ENCODE data around the gene CT83.

Gene CT83, protein sequence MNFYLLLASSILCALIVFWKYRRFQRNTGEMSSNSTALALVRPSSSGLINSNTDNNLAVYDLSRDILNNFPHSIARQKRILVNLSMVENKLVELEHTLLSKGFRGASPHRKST

GRCh38 chrX:116462822-116463221 is at the start of gene CT83:
Gene CT83 (minus strand): TSS chrX:116462976. CDS start chrX:116462856, 120 bp downstream.
- Histone ChIP-seq H3K9ac (ENCODE audit: insufficient read length, low read depth) (no peak within 1 kb of the TSS), H3K9me3 (ENCODE audit: insufficient read depth, low read length) (no peaks in the 10 kb centered on the region), H3K27me3 (ENCODE audit: insufficient read depth, insufficient read length) (no peaks in the 10 kb centered on the region), H3K4me3 (ENCODE audit: insufficient read length, low read depth) (no peak within 1 kb of the TSS), H3K36me3 (ENCODE audit: insufficient read depth, insufficient read length, low read length) (no peaks in the 10 kb centered on the region), H3K4me1 (ENCODE audit: insufficient read depth, insufficient read length) (no peaks in the 10 kb centered on the region)
- DNase-seq (ENCODE audit: low read depth, low spot score), result no peak
- TF ChIP-seq YY1 (IDR thresholded peaks at IDR 0.05; ENCODE audit: insufficient read depth, insufficient read length) (no peak), ZNF274 (IDR thresholded peaks at IDR 0.05; ENCODE audit: low read depth, low read length) (no peak), SUZ12 (IDR thresholded peaks at IDR 0.05; ENCODE audit: extremely low read depth, insufficient read depth, insufficient read length) (no peak)

- H3K4me3 ChIP-seq (ENCODE audit: insufficient read length, low read depth), result no peak overlapping the region
- no peak for TF ChIP-seq SUZ12 (IDR thresholded peaks at IDR 0.05; ENCODE audit: extremely low read depth, insufficient read depth, insufficient read length)
- no peak for TF ChIP-seq YY1 (IDR thresholded peaks at IDR 0.05; ENCODE audit: insufficient read depth, insufficient read length)
- no peak for TF ChIP-seq ZNF274 (IDR thresholded peaks at IDR 0.05; ENCODE audit: low read depth, low read length)
- H3K4me1 ChIP-seq (ENCODE audit: insufficient read depth, insufficient read length), result no peaks in the 10 kb centered on the region
- DNase-seq (ENCODE audit: low read depth, low spot score), result no peak
- no peak overlapping the region for H3K9ac ChIP-seq (ENCODE audit: insufficient read length, low read depth)
- H3K9me3 ChIP-seq (ENCODE audit: insufficient read depth, low read length), result no peaks in the 10 kb centered on the region
- H3K36me3 ChIP-seq (ENCODE audit: insufficient read depth, insufficient read length, low read length), result no peaks in the 10 kb centered on the region
- H3K27me3 ChIP-seq (ENCODE audit: insufficient read depth, insufficient read length), result no peaks in the 10 kb centered on the region
Measured at GRCh38 chrX:116499780-116500179, 37.0 kb upstream of the CT83 start.

- Histone ChIP-seq H3K4me3 (ENCODE audit: insufficient read length, low read depth) (no peak overlapping the region), H3K4me1 (ENCODE audit: insufficient read depth, insufficient read length) (no peaks in the 10 kb centered on the region), H3K27me3 (ENCODE audit: insufficient read depth, insufficient read length) (no peaks in the 10 kb centered on the region), H3K9ac (ENCODE audit: insufficient read length, low read depth) (no peak overlapping the region), H3K36me3 (ENCODE audit: insufficient read depth, insufficient read length, low read length) (no peaks in the 10 kb centered on the region), H3K9me3 (ENCODE audit: insufficient read depth, low read length) (no peaks in the 10 kb centered on the region)
- DNase-seq (ENCODE audit: low read depth, low spot score), result no peak
- TF ChIP-seq SUZ12 (IDR thresholded peaks at IDR 0.05; ENCODE audit: extremely low read depth, insufficient read depth, insufficient read length) (no peak), ZNF274 (IDR thresholded peaks at IDR 0.05; ENCODE audit: low read depth, low read length) (no peak)
Measured at GRCh38 chrX:116493271-116493670, 30.5 kb upstream of the CT83 start.

DNA sequence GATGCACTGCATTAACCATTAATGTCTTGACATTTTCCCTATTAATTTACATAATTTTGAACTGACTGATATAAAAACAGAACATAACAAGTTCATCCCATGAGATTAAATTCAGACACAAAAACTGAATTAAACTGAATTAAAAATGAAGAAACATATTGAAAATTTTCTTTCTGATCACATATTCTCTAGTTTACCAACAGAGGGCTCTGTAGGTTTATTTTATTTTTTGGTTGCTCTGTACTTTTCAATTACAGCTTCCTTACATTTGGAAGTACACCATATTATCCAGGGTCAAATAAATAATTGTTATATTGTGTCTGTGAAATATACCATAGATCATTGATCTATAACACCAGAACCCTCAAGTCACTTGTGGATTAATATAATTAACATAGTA is 27.3 kb upstream of the CT83 start:
- no peak for DNase-seq (ENCODE audit: low read depth, low spot score)
- TF ChIP-seq ZNF274 (IDR thresholded peaks at IDR 0.05; ENCODE audit: low read depth, low read length) (no peak), SUZ12 (IDR thresholded peaks at IDR 0.05; ENCODE audit: extremely low read depth, insufficient read depth, insufficient read length) (no peak), YY1 (IDR thresholded peaks at IDR 0.05; ENCODE audit: insufficient read depth, insufficient read length) (no peak)

GRCh38 chrX:116480059-116480458 is 17.3 kb upstream of the CT83 start:
- H3K4me1 ChIP-seq (ENCODE audit: insufficient read depth, insufficient read length), result no peaks in the 10 kb centered on the region
- H3K9ac ChIP-seq (ENCODE audit: insufficient read length, low read depth), result no peak overlapping the region
- no peak for DNase-seq (ENCODE audit: low read depth, low spot score)
- no peaks in the 10 kb centered on the region for H3K9me3 ChIP-seq (ENCODE audit: insufficient read depth, low read length)
- TF ChIP-seq ZNF274 (IDR thresholded peaks at IDR 0.05; ENCODE audit: low read depth, low read length) (no peak), SUZ12 (IDR thresholded peaks at IDR 0.05; ENCODE audit: extremely low read depth, insufficient read depth, insufficient read length) (no peak), YY1 (IDR thresholded peaks at IDR 0.05; ENCODE audit: insufficient read depth, insufficient read length) (no peak)
- no peaks in the 10 kb centered on the region for H3K36me3 ChIP-seq (ENCODE audit: insufficient read depth, insufficient read length, low read length)
- H3K27me3 ChIP-seq (ENCODE audit: insufficient read depth, insufficient read length), result no peaks in the 10 kb centered on the region
- no peak overlapping the region for H3K4me3 ChIP-seq (ENCODE audit: insufficient read length, low read depth)

More for the DNA sequence above, 27.3 kb upstream of the CT83 start:
- H3K27me3 ChIP-seq (ENCODE audit: insufficient read depth, insufficient read length), result no peaks in the 10 kb centered on the region
- H3K4me3 ChIP-seq (ENCODE audit: insufficient read length, low read depth), result no peak overlapping the region
- H3K4me1 ChIP-seq (ENCODE audit: insufficient read depth, insufficient read length), result no peaks in the 10 kb centered on the region
- no peaks in the 10 kb centered on the region for H3K36me3 ChIP-seq (ENCODE audit: insufficient read depth, insufficient read length, low read length)
- no peak overlapping the region for H3K9ac ChIP-seq (ENCODE audit: insufficient read length, low read depth)
- no peaks in the 10 kb centered on the region for H3K9me3 ChIP-seq (ENCODE audit: insufficient read depth, low read length)

GRCh38 chrX:116449156-116449555 is 13.6 kb downstream of the CT83 start:
- Histone ChIP-seq H3K9ac (ENCODE audit: insufficient read length, low read depth) (no peak overlapping the region), H3K9me3 (ENCODE audit: insufficient read depth, low read length) (no peaks in the 10 kb centered on the region), H3K36me3 (ENCODE audit: insufficient read depth, insufficient read length, low read length) (no peaks in the 10 kb centered on the region), H3K27me3 (ENCODE audit: insufficient read depth, insufficient read length) (no peaks in the 10 kb centered on the region), H3K4me3 (ENCODE audit: insufficient read length, low read depth) (no peak overlapping the region), H3K4me1 (ENCODE audit: insufficient read depth, insufficient read length) (no peaks in the 10 kb centered on the region)
- no peak for DNase-seq (ENCODE audit: low read depth, low spot score)
- no peak for TF ChIP-seq YY1 (IDR thresholded peaks at IDR 0.05; ENCODE audit: insufficient read depth, insufficient read length)
- no peak for TF ChIP-seq ZNF274 (IDR thresholded peaks at IDR 0.05; ENCODE audit: low read depth, low read length)
- no peak for TF ChIP-seq SUZ12 (IDR thresholded peaks at IDR 0.05; ENCODE audit: extremely low read depth, insufficient read depth, insufficient read length)

DNA sequence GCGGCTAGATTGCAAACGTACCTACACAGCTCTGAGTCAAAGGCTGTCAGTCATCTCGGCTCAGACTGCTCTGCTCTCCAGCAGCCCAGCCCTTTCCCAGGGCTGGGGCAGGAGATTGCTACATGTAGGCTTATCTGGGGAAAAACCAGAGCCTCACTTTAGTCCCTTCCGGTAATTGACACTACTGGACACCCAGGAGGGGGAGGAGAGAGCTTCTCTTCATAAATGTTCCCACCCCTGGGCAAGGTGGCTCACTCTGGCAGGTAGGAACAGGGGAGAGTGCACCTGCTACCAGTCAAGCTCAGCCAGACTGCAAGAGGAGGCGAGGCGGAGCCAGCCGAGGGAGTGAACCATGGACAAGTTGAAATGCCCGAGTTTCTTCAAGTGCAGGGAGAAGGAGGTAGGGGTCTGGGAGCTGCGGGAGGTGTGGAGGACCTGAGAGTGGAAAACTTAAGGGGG is 26.4 kb downstream of the CT83 start, which contains the start of gene SLC6A14:
Gene SLC6A14, plus strand, starts transcription at position 249 of the 459 bp plus-strand sequence. Its CDS starts 104 bp downstream, at position 353.
- no peak within 1 kb of the TSS for H3K4me3 ChIP-seq (ENCODE audit: insufficient read length, low read depth)
- H3K36me3 ChIP-seq (ENCODE audit: insufficient read depth, insufficient read length, low read length), result no peaks in the 10 kb centered on the region
- no peak for DNase-seq (ENCODE audit: low read depth, low spot score)
- TF ChIP-seq YY1 (IDR thresholded peaks at IDR 0.05; ENCODE audit: insufficient read depth, insufficient read length) (no peak), ZNF274 (IDR thresholded peaks at IDR 0.05; ENCODE audit: low read depth, low read length) (no peak), SUZ12 (IDR thresholded peaks at IDR 0.05; ENCODE audit: extremely low read depth, insufficient read depth, insufficient read length) (no peak)
- H3K4me1 ChIP-seq (ENCODE audit: insufficient read depth, insufficient read length), result no peaks in the 10 kb centered on the region
- H3K9ac ChIP-seq (ENCODE audit: insufficient read length, low read depth), result no peak within 1 kb of the TSS
- no peaks in the 10 kb centered on the region for H3K9me3 ChIP-seq (ENCODE audit: insufficient read depth, low read length)
- H3K27me3 ChIP-seq (ENCODE audit: insufficient read depth, insufficient read length), result no peaks in the 10 kb centered on the region

Measured in NT2/D1 (cell line).